Measurements from ENCODE around the gene ETNPPL.
"Not testable (repeated sequence)": the region's sequence is repeated elsewhere in the genome, so short reads cannot be mapped to it uniquely, and the experiment has no call there.

DNA sequence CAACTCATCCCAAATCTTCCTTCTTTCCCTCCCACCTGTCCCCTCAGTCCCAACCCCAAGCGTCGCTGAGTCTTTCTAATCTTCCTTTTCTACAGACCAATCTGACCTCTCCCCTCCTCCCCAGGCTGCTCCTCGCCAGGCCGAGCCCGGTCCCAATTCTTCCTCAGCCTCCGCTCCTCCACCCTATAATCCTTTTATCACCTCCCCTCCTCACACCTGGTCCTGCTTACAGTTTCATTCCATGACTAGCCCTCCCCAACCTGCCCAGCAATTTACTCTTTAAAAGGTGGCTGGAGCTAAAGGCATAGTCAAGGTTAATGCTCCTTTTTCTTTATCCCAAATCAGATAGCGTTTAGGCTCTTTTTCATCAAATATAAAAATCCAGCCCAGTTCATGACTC, 52.3 kb downstream of the ETNPPL start:
- TF ChIP-seq, protein P1, sequence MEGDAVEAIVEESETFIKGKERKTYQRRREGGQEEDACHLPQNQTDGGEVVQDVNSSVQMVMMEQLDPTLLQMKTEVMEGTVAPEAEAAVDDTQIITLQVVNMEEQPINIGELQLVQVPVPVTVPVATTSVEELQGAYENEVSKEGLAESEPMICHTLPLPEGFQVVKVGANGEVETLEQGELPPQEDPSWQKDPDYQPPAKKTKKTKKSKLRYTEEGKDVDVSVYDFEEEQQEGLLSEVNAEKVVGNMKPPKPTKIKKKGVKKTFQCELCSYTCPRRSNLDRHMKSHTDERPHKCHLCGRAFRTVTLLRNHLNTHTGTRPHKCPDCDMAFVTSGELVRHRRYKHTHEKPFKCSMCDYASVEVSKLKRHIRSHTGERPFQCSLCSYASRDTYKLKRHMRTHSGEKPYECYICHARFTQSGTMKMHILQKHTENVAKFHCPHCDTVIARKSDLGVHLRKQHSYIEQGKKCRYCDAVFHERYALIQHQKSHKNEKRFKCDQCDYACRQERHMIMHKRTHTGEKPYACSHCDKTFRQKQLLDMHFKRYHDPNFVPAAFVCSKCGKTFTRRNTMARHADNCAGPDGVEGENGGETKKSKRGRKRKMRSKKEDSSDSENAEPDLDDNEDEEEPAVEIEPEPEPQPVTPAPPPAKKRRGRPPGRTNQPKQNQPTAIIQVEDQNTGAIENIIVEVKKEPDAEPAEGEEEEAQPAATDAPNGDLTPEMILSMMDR (IDR thresholded peaks at IDR 0.05; ENCODE audit: insufficient read depth, low read length, poor library complexity, severe bottlenecking), result not testable (repeated sequence)
- TF ChIP-seq EZH2phosphoT487 (conservative IDR thresholded peaks at IDR 0.05; ENCODE audit: low read length), result not testable (repeated sequence)

All from SU-DHL-6 (cell line).